Gastrocnemius medialis (tissue), 4 donors: ENCODE data around the gene PNPLA3. TPM values are rescaled to one million over a fixed set of nuclear protein-coding genes. Genes with fewer than 3 reads are reported as not detected.

Experiments
- ATAC-seq, 2 donors: fragments of 150-250 bp; one replicate each; pipeline ENCODE4 v1.9.1; 2016
- DNase-seq, 2 donors: peaks; one replicate each; pipeline ENCODE4 v3.0.0-alpha.2; 2019
- H3K27ac ChIP-seq, 4 donors: fragments of 200-600 bp; sonication (generic); 1 replicate in 1 of 4; 2 replicates in 3 of 4; pipeline ENCODE4 v1.5.1; 2016 to 2018; ENCODE audit warnings: mild to moderate bottlenecking in 2 of 4, moderate library complexity in 1 of 4
- H3K27me3 ChIP-seq, 3 donors: fragments of 200-600 bp; sonication (generic) in 2 of 3; 1 replicate in 1 of 3; 2 replicates in 2 of 3; pipeline versions ENCODE4 v1.5.1 to v1.6.0; 2016 to 2019; ENCODE audit warnings: mild to moderate bottlenecking in 1 of 3, moderate library complexity in 1 of 3
- H3K36me3 ChIP-seq, 2 donors: fragments of 200-600 bp; sonication (generic) in 1 of 2; one replicate each; pipeline ENCODE4 v1.5.1; 2017 to 2018
- H3K4me1 ChIP-seq, 2 donors: fragments of 200-600 bp; sonication (generic) in 1 of 2; one replicate each; pipeline ENCODE4 v1.5.1; 2016 to 2017; ENCODE audit warnings: mild to moderate bottlenecking in 2 of 2
- H3K4me3 ChIP-seq, 4 donors: fragments of 200-600 bp; sonication (generic) in 3 of 4; 1 replicate in 1 of 4; 2 replicates in 3 of 4; pipeline ENCODE4 v1.5.1; 2016 to 2019; ENCODE audit warnings: mild to moderate bottlenecking in 2 of 4
- H3K9me3 ChIP-seq, 3 donors: fragments of 200-600 bp; sonication (generic) in 2 of 3; 1 replicate in 1 of 3; 2 replicates in 2 of 3; pipeline ENCODE4 v1.5.1; 2016 to 2019
- CTCF ChIP-seq, 5 experiments: fragments of 450-650 bp in 3 of 5; fragments of 200-600 bp in 2 of 5; sonication (generic) in 2 of 5; IDR thresholded peaks in 4 of 5; conservative IDR thresholded peaks in 1 of 5; 1 replicate in 4 of 5; 2 replicates in 1 of 5; pipeline ENCODE4 v1.5.1; 2016 to 2019; ENCODE audit warnings: antibody characterized with exemption in 5 of 5, mild to moderate bottlenecking in 3 of 5, moderate library complexity in 3 of 5
- POLR2A ChIP-seq, 2 donors: fragments of 450-650 bp; IDR thresholded peaks; one replicate each; pipeline ENCODE4 v1.6.1; 2017; ENCODE audit warnings: antibody characterized with exemption in 2 of 2, mild to moderate bottlenecking in 2 of 2, moderate library complexity in 2 of 2
- in situ Hi-C, 4 donors: fragments of 200-750 bp; cut with MboI; loops; one replicate each; pipeline versions ENCODE4 v1.15.0 to v1.8.0; 2017; ENCODE audit warnings: low sequenced_read_pairs in 4 of 4
- intact Hi-C: fragments of 100-400 bp; cut with DNase I; formaldehyde crosslinking; loops from one replicate; pipeline ENCODE4 v1.15.1; 2023; ENCODE audit warnings: low total_unique reads
- total RNA-seq, 4 donors: library from RNA; depleted of rRNA; stranded (reverse); fragments of >200 nt; gene quantifications; one replicate each; pipeline versions ENCODE4 v1.1.0 to v1.2.3, GENCODE V29; 2016

PNPLA3 gene
- total RNA-seq, 4 donors from 2014 or later: 0.58 to 2.3 (median 1.4) TPM; not detected in 1

GRCh38 chr22:43972931-43973462 lies 49.4 kb downstream of the PNPLA3 start:
- in situ Hi-C loops: no loop called here
- DNase-seq (no peak), ATAC-seq (no peak)
- no peaks in the 10 kb centered on the region for H3K4me1 ChIP-seq
- no peak for TF ChIP-seq POLR2A (IDR thresholded peaks at IDR 0.05)
- no peak for TF ChIP-seq CTCF (IDR thresholded peaks at IDR 0.05 in 4 of 5, conservative IDR thresholded peaks at IDR 0.05 in 1 of 5)
- H3K27me3 ChIP-seq: no peaks in the 10 kb centered on the region
- H3K36me3 ChIP-seq: peaks cover 2 to 76% of the 10 kb centered on the region in 2 donors
- no peak overlapping the region for H3K27ac ChIP-seq
- no peaks in the 10 kb centered on the region for H3K9me3 ChIP-seq
- intact Hi-C loops: no loop called here
- H3K4me3 ChIP-seq: no peak overlapping the region

GRCh38 chr22:43974028-43974545 lies 50.5 kb downstream of the PNPLA3 start:
- ATAC-seq (no peak), DNase-seq (no peak)
- in situ Hi-C loops: no loop called here
- Histone ChIP-seq H3K36me3 (peaks cover 5 to 75% of the 10 kb centered on the region in 2 donors), H3K27me3 (no peaks in the 10 kb centered on the region), H3K4me3 (no peak overlapping the region), H3K4me1 (no peaks in the 10 kb centered on the region), H3K9me3 (no peaks in the 10 kb centered on the region), H3K27ac (no peak overlapping the region)
- no peak for TF ChIP-seq CTCF (IDR thresholded peaks at IDR 0.05 in 4 of 5, conservative IDR thresholded peaks at IDR 0.05 in 1 of 5)
- intact Hi-C loops: no loop called here

- Histone ChIP-seq H3K4me3 (no peak overlapping the region), H3K36me3 (peaks cover 5 to 79% of the 10 kb centered on the region in 2 donors), H3K27me3 (no peaks in the 10 kb centered on the region), H3K9me3 (no peaks in the 10 kb centered on the region), H3K4me1 (no peaks in the 10 kb centered on the region), H3K27ac (no peak overlapping the region)
- DNase-seq (no peak), ATAC-seq (no peak)
- no peak for TF ChIP-seq POLR2A (IDR thresholded peaks at IDR 0.05)
- TF ChIP-seq CTCF (IDR thresholded peaks at IDR 0.05 in 4 of 5, conservative IDR thresholded peaks at IDR 0.05 in 1 of 5): no peak
- intact Hi-C loops (no loop called here), in situ Hi-C loops (loop anchor here in 1 of 4 donors (25.0 kb wide), 1 partner anchor 662 kb away; no protein-coding TSS in a partner anchor)
Measured at GRCh38 chr22:43975041-43975440, 51.4 kb downstream of the PNPLA3 start.

GRCh38 chr22:43976861-43977795 lies 53.5 kb downstream of the PNPLA3 start:
- no peak for DNase-seq
- H3K27me3 ChIP-seq: no peaks in the 10 kb centered on the region
- no peak for ATAC-seq
- TF ChIP-seq POLR2A (IDR thresholded peaks at IDR 0.05) (no peak), CTCF (IDR thresholded peaks at IDR 0.05 in 4 of 5, conservative IDR thresholded peaks at IDR 0.05 in 1 of 5) (no peak)
- no peaks in the 10 kb centered on the region for H3K4me1 ChIP-seq
- in situ Hi-C loops (loop anchor here in 1 of 4 donors (25.0 kb wide), 1 partner anchor 660 kb away; no protein-coding TSS in a partner anchor), intact Hi-C loops (no loop called here)
- H3K36me3 ChIP-seq: peaks cover 5 to 96% of the 10 kb centered on the region in 2 donors
- H3K27ac ChIP-seq: no peak overlapping the region
- no peaks in the 10 kb centered on the region for H3K9me3 ChIP-seq
- no peak overlapping the region for H3K4me3 ChIP-seq
